PC-9 (cell line): ENCODE data around the gene AEN. TPM values are rescaled to one million over a fixed set of nuclear protein-coding genes. Genes with fewer than 3 reads are reported as not detected.
A peak's percentile ranks its signal among the peaks of the same experiment; 100 is the strongest.

Experiments used
- BruUV-seq: library from RNA; stranded (reverse); fragments of 400-500 nt; replicated peaks from 2 replicates; lab custom pipeline; 2021; lab: Mats Ljungman, UMichigan
- CTCF ChIA-PET: fragments of 300-600 bp; sonication (Branson Sonifier 250); formaldehyde crosslinking; loops from one replicate; lab custom pipeline; 2022; ENCODE audit warnings: antibody characterized with exemption; lab: Charles Lee
- POLR2A ChIA-PET: fragments of 300-600 bp; sonication (Branson Sonifier 250); formaldehyde crosslinking; loops from one replicate; lab custom pipeline; 2022; ENCODE audit warnings: antibody characterized with exemption; ENCODE audit not compliant: unreplicated experiment; lab: Charles Lee
- DNase-seq, 2 experiments: peaks; one replicate each; pipeline versions ENCODE4 v3.0.0 to v3.0.0-alpha.2; 2015 to 2022; ENCODE audit warnings: mixed read lengths in 1 of 2
- H2AFZ ChIP-seq: fragments of 200-600 bp; sonication (generic); 2 replicates; pipeline ENCODE4 v1.8.1; 2017; ENCODE audit warnings: antibody characterized with exemption
- H3F3A ChIP-seq: fragments of 200-600 bp; sonication (generic); 2 replicates; pipeline ENCODE4 v1.8.1; 2017; ENCODE audit warnings: antibody characterized with exemption, mild to moderate bottlenecking, low read depth; ENCODE audit not compliant: insufficient read depth
- H3K27ac ChIP-seq: fragments of 200-600 bp; sonication (generic); 2 replicates; pipeline ENCODE4 v1.6.1; 2016; ENCODE audit warnings: mixed run types
- H3K27me3 ChIP-seq: fragments of 200-600 bp; sonication (generic); 2 replicates; pipeline ENCODE4 v1.6.1; 2016; ENCODE audit warnings: low read depth, mixed run types; ENCODE audit not compliant: insufficient read depth
- H3K36me3 ChIP-seq: fragments of 200-600 bp; sonication (generic); 2 replicates; pipeline ENCODE4 v1.6.1; 2016; ENCODE audit warnings: low read depth, mixed run types
- H3K4me1 ChIP-seq: fragments of 200-600 bp; sonication (generic); replicated peaks from 2 replicates; pipeline ENCODE4 v1.6.1; 2016; ENCODE audit warnings: mixed run types; ENCODE audit not compliant: insufficient read depth
- H3K4me2 ChIP-seq: fragments of 200-600 bp; sonication (generic); 2 replicates; pipeline ENCODE4 v1.6.1; 2017; ENCODE audit warnings: mixed run types
- H3K4me3 ChIP-seq: fragments of 200-600 bp; sonication (generic); 2 replicates; pipeline ENCODE4 v1.6.1; 2016; ENCODE audit warnings: mixed run types
- H3K79me2 ChIP-seq: fragments of 200-600 bp; sonication (generic); 2 replicates; pipeline ENCODE4 v1.6.1; 2017; ENCODE audit warnings: low read depth, mixed run types
- H3K9me2 ChIP-seq: fragments of 200-600 bp; sonication (generic); 2 replicates; pipeline ENCODE4 v1.8.1; 2017; ENCODE audit warnings: mild to moderate bottlenecking; ENCODE audit not compliant: insufficient read depth
- H3K9me3 ChIP-seq: fragments of 200-600 bp; sonication (generic); 2 replicates; pipeline ENCODE4 v1.8.1; 2016; ENCODE audit warnings: low read depth; ENCODE audit not compliant: insufficient read depth
- H4K20me1 ChIP-seq: fragments of 200-600 bp; sonication (generic); 2 replicates; pipeline ENCODE4 v1.8.1; 2017; ENCODE audit not compliant: insufficient read depth
- CTCF ChIP-seq: fragments of 200-600 bp; sonication (generic); conservative IDR thresholded peaks from 2 replicates; pipeline ENCODE4 v1.6.1; 2017; ENCODE audit warnings: mixed run types, antibody characterized with exemption, mild to moderate bottlenecking, moderate library complexity
- EZH2 ChIP-seq: fragments of 200-600 bp; sonication (generic); IDR thresholded peaks from 2 replicates; pipeline ENCODE4 v1.8.0; 2017; ENCODE audit warnings: antibody characterized with exemption, low read depth
- intact Hi-C: fragments of 100-400 bp; cut with micrococcal nuclease; formaldehyde crosslinking; loops from one replicate; pipeline ENCODE4 v1.10.0; 2022; ENCODE audit not compliant: unreplicated experiment
- total RNA-seq: library from RNA; stranded (reverse); gene quantifications from 2 replicates; pipeline ENCODE4 v1.2.3, GENCODE V29; 2021

Gene AEN
- total RNA-seq, 1 experiment from 2014 or later: 7.8 TPM

- H4K20me1 ChIP-seq: no peaks in the 10 kb centered on the region
- POLR2A ChIA-PET: no interaction called here
- intact Hi-C loops: no loop called here
- no TSS peak for BruUV-seq
- H3K27ac ChIP-seq: no peak overlapping the region
- CTCF ChIA-PET: no interaction called here
- no peak overlapping the region for H3K4me3 ChIP-seq
- no peaks in the 10 kb centered on the region for H3K79me2 ChIP-seq
- no peaks in the 10 kb centered on the region for H3K9me2 ChIP-seq
- no peak overlapping the region for H2AFZ ChIP-seq
- no peaks in the 10 kb centered on the region for H3F3A ChIP-seq
- peaks cover 16% of the 10 kb centered on the region for H3K4me1 ChIP-seq
- H3K9me3 ChIP-seq: no peaks in the 10 kb centered on the region
- TF ChIP-seq EZH2: no peak
- no peak for TF ChIP-seq CTCF
- no peaks in the 10 kb centered on the region for H3K36me3 ChIP-seq
- no peak overlapping the region for H3K4me2 ChIP-seq
- H3K27me3 ChIP-seq: no peaks in the 10 kb centered on the region
- DNase-seq: no peak
These were observed 25.8 kb downstream of the AEN start for GRCh38 chr15:88646951-88647350.

DNA sequence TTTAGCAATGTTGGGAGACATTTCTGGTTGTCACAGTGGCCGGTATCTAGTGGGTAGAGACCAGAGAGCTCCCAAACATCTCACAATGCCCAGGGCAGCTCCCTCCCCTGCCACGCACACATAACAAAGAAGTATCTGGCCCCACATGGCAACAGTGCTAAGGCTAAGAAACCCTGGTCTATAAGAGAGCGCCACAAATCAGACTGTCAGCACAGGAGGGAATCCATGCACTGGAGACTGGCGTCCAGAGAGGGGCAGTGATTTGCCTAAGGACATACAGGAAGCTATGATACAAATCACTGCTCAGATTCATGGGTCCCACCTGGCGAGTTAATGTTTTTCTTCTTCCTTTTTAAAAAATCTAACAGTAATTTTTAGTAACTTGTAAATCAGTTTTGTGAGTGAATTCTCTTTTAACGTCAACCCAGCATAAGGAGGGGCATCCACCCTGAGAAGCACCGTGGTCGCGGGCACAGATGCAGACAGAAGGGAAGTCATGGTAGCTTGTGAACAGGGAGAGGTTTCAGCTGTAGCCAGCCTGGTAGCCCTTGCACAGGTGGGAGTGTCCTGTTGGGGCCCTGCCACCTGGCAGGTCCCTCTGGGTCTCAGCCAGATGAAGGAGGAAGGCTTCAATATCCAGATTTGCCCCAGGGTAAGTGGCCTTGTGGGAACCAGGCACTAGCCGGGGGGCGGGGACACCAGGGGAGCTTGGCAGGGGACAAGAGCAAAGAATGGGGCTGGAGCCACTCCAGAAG, 26.4 kb downstream of the AEN start:
- Histone ChIP-seq H3K4me2 (peak overlapping the region; percentile 16; the same call in 1 of the 2 replicates), H3K9me3 (no peaks in the 10 kb centered on the region), H3K27me3 (no peaks in the 10 kb centered on the region), H4K20me1 (no peaks in the 10 kb centered on the region), H3F3A (no peaks in the 10 kb centered on the region), H3K4me3 (no peak overlapping the region), H3K9me2 (no peaks in the 10 kb centered on the region), H3K27ac (no peak overlapping the region), H2AFZ (no peak overlapping the region), H3K4me1 (peaks cover 16% of the 10 kb centered on the region), H3K79me2 (no peaks in the 10 kb centered on the region), H3K36me3 (no peaks in the 10 kb centered on the region)
- intact Hi-C loops: no loop called here
- TF ChIP-seq EZH2: no peak
- no peak for TF ChIP-seq CTCF
- DNase-seq: peak; percentile 42 to 75
- ChIA-PET CTCF (no interaction called here), POLR2A (no interaction called here)
- no TSS peak for BruUV-seq

- H3K27ac ChIP-seq: no peak overlapping the region
- no peaks in the 10 kb centered on the region for H3K9me3 ChIP-seq
- H3K36me3 ChIP-seq: no peaks in the 10 kb centered on the region
- ChIA-PET POLR2A (no interaction called here), CTCF (no interaction called here)
- DNase-seq: peak in 1 of 2 experiments; percentile 51
- peaks cover 16% of the 10 kb centered on the region for H3K4me1 ChIP-seq
- H3F3A ChIP-seq: no peaks in the 10 kb centered on the region
- intact Hi-C loops: no loop called here
- H3K27me3 ChIP-seq: no peaks in the 10 kb centered on the region
- no peaks in the 10 kb centered on the region for H3K9me2 ChIP-seq
- no peaks in the 10 kb centered on the region for H4K20me1 ChIP-seq
- H3K4me3 ChIP-seq: no peak overlapping the region
- no peaks in the 10 kb centered on the region for H3K79me2 ChIP-seq
- H3K4me2 ChIP-seq: peak overlapping the region; percentile 31; the same call in 1 of the 2 replicates
- no TSS peak for BruUV-seq
- TF ChIP-seq CTCF: no peak
- no peak for TF ChIP-seq EZH2
- no peak overlapping the region for H2AFZ ChIP-seq
These were observed 27.4 kb downstream of the AEN start for GRCh38 chr15:88648357-88649214.
